ENCODE data around the gene RUNX1.
A peak's percentile ranks its signal among the peaks of the same experiment; 100 is the strongest.

Gene RUNX1

GRCh38 chr21:34927992-34928391 lies 121.1 kb downstream of the RUNX1 start:
- Mint-ChIP-seq H3K27me3 (ENCODE audit: low read depth) (no peaks in the 10 kb centered on the region), H3K36me3 (ENCODE audit: low read depth) (peaks cover 20% of the 10 kb centered on the region), H3K27ac (no peak overlapping the region), H3K4me3 (no peak overlapping the region), H3K9me3 (no peaks in the 10 kb centered on the region), H3K4me1 (ENCODE audit: low read depth) (peaks cover 34% of the 10 kb centered on the region)

DNA sequence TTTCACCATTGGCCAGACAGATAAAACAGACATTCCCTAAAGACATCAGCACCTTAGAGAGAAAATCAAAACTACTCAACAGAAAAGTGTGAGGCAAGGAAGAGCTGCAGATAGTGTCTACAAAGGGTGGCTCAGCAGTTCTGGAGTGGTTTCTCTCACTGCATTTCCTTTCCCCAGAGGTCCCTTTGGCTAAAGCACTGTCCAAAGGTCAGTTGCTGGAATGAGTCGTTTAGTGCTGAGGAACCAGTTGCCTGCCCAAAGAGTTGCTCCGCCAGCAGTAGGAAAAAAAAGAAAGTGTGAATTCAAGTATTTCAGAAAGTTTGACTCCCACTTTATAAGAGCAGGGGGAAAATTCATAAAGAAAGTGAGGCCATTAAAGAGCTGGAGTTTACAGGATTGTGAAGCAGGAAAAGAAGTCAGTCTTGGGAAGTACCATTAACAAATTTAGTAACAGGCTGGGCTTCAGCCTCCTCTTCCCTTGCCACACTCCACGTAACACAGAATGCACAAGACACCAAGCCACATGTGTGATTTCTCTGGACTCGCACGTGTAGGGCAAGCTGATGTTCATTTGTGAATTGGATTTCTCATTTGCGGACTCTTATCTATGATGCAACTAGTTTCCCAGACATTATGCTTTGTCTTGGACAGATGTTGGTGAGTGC lies 122.2 kb downstream of the RUNX1 start:
- peaks cover 27% of the 10 kb centered on the region for H3K4me1 Mint-ChIP-seq (ENCODE audit: low read depth)

DNA sequence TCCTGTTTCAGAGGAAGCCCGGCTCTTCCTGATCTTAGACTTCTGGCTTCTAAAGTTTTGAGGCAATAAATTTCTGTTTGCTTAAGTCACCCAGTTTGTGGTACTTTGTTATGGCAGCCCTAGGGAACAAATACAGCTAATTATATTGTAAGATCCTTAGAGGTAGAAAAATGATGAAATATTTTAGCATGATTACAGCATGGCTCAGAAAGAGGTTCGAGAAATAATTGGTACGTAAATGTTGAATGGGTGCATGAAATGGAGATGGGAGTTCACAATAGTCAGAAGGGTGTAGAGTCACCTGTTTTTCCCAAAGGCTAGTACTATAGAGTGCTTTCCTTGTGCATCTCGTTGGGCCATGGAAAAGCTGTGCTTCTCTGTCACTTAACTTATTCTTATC lies 123.5 kb downstream of the RUNX1 start:
- Mint-ChIP-seq H3K4me3 (no peak overlapping the region), H3K27ac (no peak overlapping the region), H3K9me3 (no peaks in the 10 kb centered on the region), H3K36me3 (ENCODE audit: low read depth) (peaks cover 21% of the 10 kb centered on the region), H3K27me3 (ENCODE audit: low read depth) (no peaks in the 10 kb centered on the region), H3K4me1 (ENCODE audit: low read depth) (peaks cover 24% of the 10 kb centered on the region)

More for the DNA sequence above, 122.2 kb downstream of the RUNX1 start:
- Mint-ChIP-seq H3K27ac (no peak overlapping the region), H3K9me3 (no peaks in the 10 kb centered on the region), H3K36me3 (ENCODE audit: low read depth) (peaks cover 24% of the 10 kb centered on the region), H3K27me3 (ENCODE audit: low read depth) (no peaks in the 10 kb centered on the region), H3K4me3 (no peak overlapping the region)

GRCh38 chr21:34924771-34925419 lies 124.2 kb downstream of the RUNX1 start:
- H3K9me3 Mint-ChIP-seq, result no peaks in the 10 kb centered on the region
- no peaks in the 10 kb centered on the region for H3K27me3 Mint-ChIP-seq (ENCODE audit: low read depth)
- peaks cover 25% of the 10 kb centered on the region for H3K36me3 Mint-ChIP-seq (ENCODE audit: low read depth)
- H3K4me1 Mint-ChIP-seq (ENCODE audit: low read depth), result peaks cover 23% of the 10 kb centered on the region
- no peak overlapping the region for H3K27ac Mint-ChIP-seq
- H3K4me3 Mint-ChIP-seq, result no peak overlapping the region

DNA sequence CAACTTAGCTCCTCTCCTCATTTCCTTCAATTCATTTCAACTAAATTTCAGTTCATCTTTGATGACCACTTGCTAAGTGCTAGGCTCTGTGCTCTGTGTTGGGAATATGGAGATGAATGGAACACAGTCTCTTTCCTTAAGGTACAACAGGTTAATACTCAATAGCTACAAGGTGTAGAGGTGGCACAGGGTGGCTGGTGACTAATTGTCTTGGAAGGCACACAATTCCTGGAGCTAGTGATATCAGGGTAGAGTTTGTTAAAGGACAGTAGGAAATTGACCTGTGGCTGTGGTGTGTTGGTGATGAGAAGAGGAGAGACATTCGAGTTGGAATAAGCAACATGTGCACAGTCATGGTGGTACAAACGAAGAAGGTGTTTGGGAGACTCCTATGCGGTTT lies 124.9 kb downstream of the RUNX1 start:
- H3K4me3 Mint-ChIP-seq, result no peak overlapping the region
- H3K27ac Mint-ChIP-seq, result no peak overlapping the region
- peaks cover 24% of the 10 kb centered on the region for H3K4me1 Mint-ChIP-seq (ENCODE audit: low read depth)
- no peaks in the 10 kb centered on the region for H3K9me3 Mint-ChIP-seq
- H3K27me3 Mint-ChIP-seq (ENCODE audit: low read depth), result no peaks in the 10 kb centered on the region
- H3K36me3 Mint-ChIP-seq (ENCODE audit: low read depth), result peaks cover 31% of the 10 kb centered on the region

- H3K9me3 Mint-ChIP-seq, result no peaks in the 10 kb centered on the region
- peaks cover 23% of the 10 kb centered on the region for H3K4me1 Mint-ChIP-seq (ENCODE audit: low read depth)
- peak overlapping the region; percentile 7 for H3K27ac Mint-ChIP-seq
- H3K27me3 Mint-ChIP-seq (ENCODE audit: low read depth), result no peaks in the 10 kb centered on the region
- no peak overlapping the region for H3K4me3 Mint-ChIP-seq
- peaks cover 31% of the 10 kb centered on the region for H3K36me3 Mint-ChIP-seq (ENCODE audit: low read depth)
Measured at GRCh38 chr21:34923626-34924025, 125.5 kb downstream of the RUNX1 start.

- H3K27me3 Mint-ChIP-seq (ENCODE audit: low read depth), result no peaks in the 10 kb centered on the region
- H3K9me3 Mint-ChIP-seq, result no peaks in the 10 kb centered on the region
- peaks cover 31% of the 10 kb centered on the region for H3K36me3 Mint-ChIP-seq (ENCODE audit: low read depth)
- H3K27ac Mint-ChIP-seq, result no peak overlapping the region
- H3K4me3 Mint-ChIP-seq, result no peak overlapping the region
- H3K4me1 Mint-ChIP-seq (ENCODE audit: low read depth), result peaks cover 23% of the 10 kb centered on the region
Measured at GRCh38 chr21:34923202-34923601, 125.9 kb downstream of the RUNX1 start.

GRCh38 chr21:34922479-34922878 lies 126.6 kb downstream of the RUNX1 start:
- Mint-ChIP-seq H3K36me3 (ENCODE audit: low read depth) (peaks cover 31% of the 10 kb centered on the region), H3K27me3 (ENCODE audit: low read depth) (no peaks in the 10 kb centered on the region), H3K4me3 (no peak overlapping the region), H3K4me1 (ENCODE audit: low read depth) (peaks cover 21% of the 10 kb centered on the region), H3K9me3 (no peaks in the 10 kb centered on the region), H3K27ac (peak overlapping the region; percentile 18)

DNA sequence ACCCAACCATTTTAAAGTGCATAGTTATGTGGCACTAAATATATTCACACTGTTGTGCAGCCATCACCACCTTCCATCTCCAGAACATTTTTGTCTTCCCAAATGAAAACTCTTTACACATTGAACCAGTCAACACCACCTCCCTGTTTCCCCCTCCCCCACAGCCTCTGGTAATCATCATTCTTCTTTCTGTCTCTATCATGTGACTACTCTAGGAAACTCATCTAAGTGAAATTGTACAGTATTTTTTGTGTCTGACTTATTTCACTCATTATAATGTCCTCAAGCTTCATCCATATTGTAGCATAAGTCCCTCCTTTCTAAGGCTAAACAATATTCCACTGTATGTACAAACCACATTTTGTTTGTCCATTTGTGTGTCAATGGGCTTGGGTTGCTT lies 128.0 kb downstream of the RUNX1 start:
- H3K36me3 Mint-ChIP-seq (ENCODE audit: low read depth), result peaks cover 32% of the 10 kb centered on the region
- no peak overlapping the region for H3K4me3 Mint-ChIP-seq
- H3K27me3 Mint-ChIP-seq (ENCODE audit: low read depth), result no peaks in the 10 kb centered on the region

GRCh38 chr21:34919406-34919805 lies 129.7 kb downstream of the RUNX1 start:
- Mint-ChIP-seq H3K27me3 (ENCODE audit: low read depth) (no peaks in the 10 kb centered on the region), H3K4me3 (no peak overlapping the region), H3K27ac (no peak overlapping the region), H3K36me3 (ENCODE audit: low read depth) (peaks cover 36% of the 10 kb centered on the region), H3K4me1 (ENCODE audit: low read depth) (peaks cover 15% of the 10 kb centered on the region), H3K9me3 (no peaks in the 10 kb centered on the region)

More for the DNA sequence above, 128.0 kb downstream of the RUNX1 start:
- peaks cover 19% of the 10 kb centered on the region for H3K4me1 Mint-ChIP-seq (ENCODE audit: low read depth)
- no peak overlapping the region for H3K27ac Mint-ChIP-seq
- H3K9me3 Mint-ChIP-seq, result no peaks in the 10 kb centered on the region

- H3K9me3 Mint-ChIP-seq, result no peaks in the 10 kb centered on the region
- peaks cover 28% of the 10 kb centered on the region for H3K36me3 Mint-ChIP-seq (ENCODE audit: low read depth)
- no peak overlapping the region for H3K27ac Mint-ChIP-seq
- H3K4me1 Mint-ChIP-seq (ENCODE audit: low read depth), result peaks cover 13% of the 10 kb centered on the region
- no peaks in the 10 kb centered on the region for H3K27me3 Mint-ChIP-seq (ENCODE audit: low read depth)
- H3K4me3 Mint-ChIP-seq, result no peak overlapping the region
Measured at GRCh38 chr21:34916446-34916845, 132.7 kb downstream of the RUNX1 start.

- no peaks in the 10 kb centered on the region for H3K27me3 Mint-ChIP-seq (ENCODE audit: low read depth)
- H3K4me3 Mint-ChIP-seq, result no peak overlapping the region
- H3K9me3 Mint-ChIP-seq, result no peaks in the 10 kb centered on the region
- peaks cover 28% of the 10 kb centered on the region for H3K36me3 Mint-ChIP-seq (ENCODE audit: low read depth)
- H3K27ac Mint-ChIP-seq, result no peak overlapping the region
- peaks cover 11% of the 10 kb centered on the region for H3K4me1 Mint-ChIP-seq (ENCODE audit: low read depth)
Measured at GRCh38 chr21:34915364-34915841, 133.7 kb downstream of the RUNX1 start.

- no peak overlapping the region for H3K27ac Mint-ChIP-seq
- no peaks in the 10 kb centered on the region for H3K9me3 Mint-ChIP-seq
- no peaks in the 10 kb centered on the region for H3K27me3 Mint-ChIP-seq (ENCODE audit: low read depth)
- no peak overlapping the region for H3K4me3 Mint-ChIP-seq
- H3K4me1 Mint-ChIP-seq (ENCODE audit: low read depth), result peaks cover 11% of the 10 kb centered on the region
- H3K36me3 Mint-ChIP-seq (ENCODE audit: low read depth), result peaks cover 25% of the 10 kb centered on the region
Measured at GRCh38 chr21:34914239-34914638, 134.9 kb downstream of the RUNX1 start.

DNA sequence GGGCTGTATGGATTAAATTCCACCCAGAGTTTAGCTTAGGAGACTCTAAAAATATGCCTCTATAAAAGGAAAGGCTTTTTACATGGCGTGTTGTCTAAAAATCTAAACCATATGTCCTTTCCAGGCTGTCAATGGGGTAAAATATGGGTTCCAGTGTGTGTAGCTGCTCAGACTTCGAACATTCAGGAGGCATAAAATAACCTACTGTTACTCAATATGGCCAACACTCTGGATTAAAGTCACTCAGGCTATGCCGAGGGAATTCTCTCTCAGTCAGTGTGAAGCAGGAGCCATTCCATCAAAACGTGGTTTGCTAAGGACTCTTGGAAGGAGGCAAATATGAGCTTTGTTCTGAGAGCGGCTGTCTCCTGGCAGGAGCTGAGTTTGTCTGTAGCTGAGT lies 135.3 kb downstream of the RUNX1 start:
- Mint-ChIP-seq H3K27ac (no peak overlapping the region), H3K9me3 (no peaks in the 10 kb centered on the region), H3K4me1 (ENCODE audit: low read depth) (peaks cover 14% of the 10 kb centered on the region), H3K4me3 (no peak overlapping the region), H3K36me3 (ENCODE audit: low read depth) (peaks cover 25% of the 10 kb centered on the region), H3K27me3 (ENCODE audit: low read depth) (no peaks in the 10 kb centered on the region)

All from T-helper 1 cell treated with Interleukin-12 subunit alpha and Interleukin-12 subunit beta and Interleukin-4 antibody, amounts not matched to agents 30 μg/mL and 1 μg/mL, for 36 hours (primary cell).